MM.1S (cell line): ENCODE results near the gene GJA8.
"Not testable (repeated sequence)": the region's sequence is repeated elsewhere in the genome, so short reads cannot be mapped to it uniquely, and the experiment has no call there.

Experiments
- DNase-seq: peaks from one replicate; pipeline ENCODE4 v3.0.0-alpha.2; 2015
- H2AFZ ChIP-seq: fragments of 300-600 bp; sonication (generic); 2 replicates; pipeline ENCODE4 v1.6.0; 2016; ENCODE audit warnings: antibody characterized with exemption, low read length
- H3F3A ChIP-seq: fragments of 300-600 bp; sonication (generic); 2 replicates; pipeline ENCODE4 v1.6.1; 2016; ENCODE audit warnings: mild to moderate bottlenecking, antibody characterized with exemption, low read length, moderate library complexity, mixed read lengths; ENCODE audit not compliant: insufficient read depth
- H3K27ac ChIP-seq: fragments of 300-600 bp; sonication (generic); 2 replicates; pipeline ENCODE4 v1.5.1; 2016; ENCODE audit warnings: mild to moderate bottlenecking, low read length
- H3K27me3 ChIP-seq: fragments of 300-600 bp; sonication (generic); replicated peaks from 2 replicates; pipeline ENCODE4 v1.6.0; 2016; ENCODE audit warnings: low read length; ENCODE audit not compliant: insufficient read depth
- H3K36me3 ChIP-seq: fragments of 300-600 bp; sonication (generic); replicated peaks from 2 replicates; pipeline ENCODE4 v1.6.1; 2016; ENCODE audit warnings: mild to moderate bottlenecking, low read length, mixed read lengths; ENCODE audit not compliant: insufficient read depth
- H3K4me1 ChIP-seq: fragments of 300-600 bp; sonication (generic); 2 replicates; pipeline ENCODE4 v1.6.1; 2016; ENCODE audit warnings: low read length, mixed read lengths
- H3K4me2 ChIP-seq: fragments of 300-600 bp; sonication (generic); 2 replicates; pipeline ENCODE4 v1.6.0; 2016; ENCODE audit warnings: low read depth, low read length
- H3K4me3 ChIP-seq: fragments of 300-600 bp; sonication (generic); 2 replicates; pipeline ENCODE4 v1.5.1; 2016; ENCODE audit warnings: low read length, mixed read lengths
- H3K79me2 ChIP-seq: fragments of 300-600 bp; sonication (generic); 2 replicates; pipeline ENCODE4 v1.6.1; 2016; ENCODE audit warnings: mixed run types, low read length, mixed read lengths
- H3K9ac ChIP-seq: fragments of 300-600 bp; sonication (generic); 2 replicates; pipeline ENCODE4 v1.6.1; 2016; ENCODE audit warnings: low read length, mixed read lengths
- H3K9me2 ChIP-seq: fragments of 300-600 bp; sonication (generic); replicated peaks from 2 replicates; pipeline ENCODE4 v1.6.1; 2016; ENCODE audit warnings: mild to moderate bottlenecking, low read length, mixed read lengths; ENCODE audit not compliant: insufficient read depth
- H3K9me3 ChIP-seq: fragments of 300-600 bp; sonication (generic); replicated peaks from 2 replicates; pipeline ENCODE4 v1.6.1; 2016; ENCODE audit warnings: mild to moderate bottlenecking, low read length, mixed read lengths; ENCODE audit not compliant: insufficient read depth
- H4K20me1 ChIP-seq: fragments of 300-600 bp; sonication (generic); 2 replicates; pipeline ENCODE4 v1.6.1; 2016; ENCODE audit warnings: mild to moderate bottlenecking, low read length, moderate library complexity, mixed read lengths; ENCODE audit not compliant: insufficient read depth
- EZH2 ChIP-seq: fragments of 300-600 bp; sonication (generic); optimal IDR thresholded peaks from 2 replicates; pipeline ENCODE3; 2017; ENCODE audit warnings: low read depth, mild to moderate bottlenecking, antibody characterized with exemption, low read length, mixed read lengths
- EZH2phosphoT487 ChIP-seq: fragments of 300-600 bp; sonication (generic); IDR thresholded peaks from 2 replicates; pipeline ENCODE4 v1.6.1; 2018; ENCODE audit warnings: antibody characterized with exemption, low read length
- TF ChIP-seq, protein P1 (sequence below): fragments of 300-600 bp; sonication (generic); IDR thresholded peaks from 2 replicates; pipeline ENCODE4 v1.5.1; 2016; ENCODE audit warnings: antibody characterized with exemption, low read length, mixed read lengths

The GJA8 gene

DNA sequence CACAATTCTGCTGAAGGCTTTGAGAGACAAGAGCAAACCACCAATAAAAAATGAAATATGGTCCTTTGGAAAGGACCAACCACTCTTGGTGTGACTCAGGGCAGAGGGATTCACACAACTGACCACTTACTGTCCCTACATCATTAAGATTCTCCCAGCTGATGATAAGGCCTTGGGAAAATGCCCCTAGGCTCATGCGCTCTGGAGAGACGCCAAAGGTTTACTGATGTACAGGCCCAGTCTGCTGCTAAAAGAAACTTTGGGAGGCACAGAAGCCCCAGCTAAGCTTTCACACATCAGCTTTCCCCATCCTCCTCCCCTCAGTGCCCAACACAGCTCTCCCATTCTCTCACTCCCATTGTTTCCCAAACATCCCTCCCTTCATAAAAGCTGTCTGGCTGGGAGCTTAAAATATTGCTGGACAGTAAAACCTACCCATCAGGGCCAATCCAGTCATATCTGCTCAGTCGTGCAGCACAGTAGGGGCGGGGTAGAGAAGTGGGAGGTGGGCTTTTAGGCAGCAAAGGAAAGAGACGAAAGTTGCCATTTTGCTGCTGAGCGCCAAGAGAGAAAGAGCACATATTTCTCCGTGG lies at the start of gene GJA8:
GJA8 (plus strand) TSS at position 543 of the 593 bp plus-strand sequence. CDS start 5,161 bp downstream, outside the sequence.
- Histone ChIP-seq H2AFZ (no peak within 1 kb of the TSS), H3K9me3 (no peaks in the 10 kb centered on the region), H3K79me2 (no peaks in the 10 kb centered on the region), H3K27ac (no peak within 1 kb of the TSS), H3F3A (no peaks in the 10 kb centered on the region), H3K4me1 (no peaks in the 10 kb centered on the region), H4K20me1 (no peaks in the 10 kb centered on the region), H3K9ac (no peak within 1 kb of the TSS), H3K9me2 (no peaks in the 10 kb centered on the region), H3K36me3 (no peaks in the 10 kb centered on the region), H3K4me3 (no peak within 1 kb of the TSS), H3K27me3 (no peaks in the 10 kb centered on the region), H3K4me2 (no peak within 1 kb of the TSS)
- TF ChIP-seq EZH2phosphoT487 (no peak), EZH2 (no peak)
- TF ChIP-seq, protein P1, sequence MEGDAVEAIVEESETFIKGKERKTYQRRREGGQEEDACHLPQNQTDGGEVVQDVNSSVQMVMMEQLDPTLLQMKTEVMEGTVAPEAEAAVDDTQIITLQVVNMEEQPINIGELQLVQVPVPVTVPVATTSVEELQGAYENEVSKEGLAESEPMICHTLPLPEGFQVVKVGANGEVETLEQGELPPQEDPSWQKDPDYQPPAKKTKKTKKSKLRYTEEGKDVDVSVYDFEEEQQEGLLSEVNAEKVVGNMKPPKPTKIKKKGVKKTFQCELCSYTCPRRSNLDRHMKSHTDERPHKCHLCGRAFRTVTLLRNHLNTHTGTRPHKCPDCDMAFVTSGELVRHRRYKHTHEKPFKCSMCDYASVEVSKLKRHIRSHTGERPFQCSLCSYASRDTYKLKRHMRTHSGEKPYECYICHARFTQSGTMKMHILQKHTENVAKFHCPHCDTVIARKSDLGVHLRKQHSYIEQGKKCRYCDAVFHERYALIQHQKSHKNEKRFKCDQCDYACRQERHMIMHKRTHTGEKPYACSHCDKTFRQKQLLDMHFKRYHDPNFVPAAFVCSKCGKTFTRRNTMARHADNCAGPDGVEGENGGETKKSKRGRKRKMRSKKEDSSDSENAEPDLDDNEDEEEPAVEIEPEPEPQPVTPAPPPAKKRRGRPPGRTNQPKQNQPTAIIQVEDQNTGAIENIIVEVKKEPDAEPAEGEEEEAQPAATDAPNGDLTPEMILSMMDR = no peak
- DNase-seq = no peak

DNA sequence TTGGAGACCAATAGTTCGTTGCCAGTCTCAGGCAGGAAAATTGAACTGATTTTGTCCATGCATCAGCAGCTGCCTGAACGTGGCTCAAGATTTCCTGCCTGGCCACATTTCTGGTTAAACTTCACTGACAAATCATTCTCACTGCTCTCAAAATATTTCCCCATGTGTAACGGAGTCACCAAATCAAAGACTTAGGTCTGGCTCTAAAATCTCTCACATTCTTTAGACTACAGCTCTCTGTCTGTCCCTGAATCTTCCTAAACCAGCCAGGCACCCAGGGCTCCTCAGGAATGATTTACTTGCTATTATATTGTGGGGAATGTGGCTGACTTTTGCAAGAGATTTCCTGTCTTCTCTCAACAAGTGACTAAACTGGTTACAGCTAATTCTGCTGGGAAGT lies 49.2 kb upstream of the GJA8 start:
- Histone ChIP-seq H3K27me3 (no peaks in the 10 kb centered on the region), H3K4me1 (no peaks in the 10 kb centered on the region), H3K9me2 (no peaks in the 10 kb centered on the region), H3K36me3 (no peaks in the 10 kb centered on the region), H3K9ac (no peak overlapping the region), H3K9me3 (no peaks in the 10 kb centered on the region), H3K4me2 (no peak overlapping the region), H3F3A (no peaks in the 10 kb centered on the region), H3K79me2 (no peaks in the 10 kb centered on the region), H3K27ac (no peak overlapping the region), H2AFZ (no peak overlapping the region), H4K20me1 (no peaks in the 10 kb centered on the region), H3K4me3 (no peak overlapping the region)
- TF ChIP-seq, protein P1 = no peak
- no peak for TF ChIP-seq EZH2
- no peak for TF ChIP-seq EZH2phosphoT487
- no peak for DNase-seq

DNA sequence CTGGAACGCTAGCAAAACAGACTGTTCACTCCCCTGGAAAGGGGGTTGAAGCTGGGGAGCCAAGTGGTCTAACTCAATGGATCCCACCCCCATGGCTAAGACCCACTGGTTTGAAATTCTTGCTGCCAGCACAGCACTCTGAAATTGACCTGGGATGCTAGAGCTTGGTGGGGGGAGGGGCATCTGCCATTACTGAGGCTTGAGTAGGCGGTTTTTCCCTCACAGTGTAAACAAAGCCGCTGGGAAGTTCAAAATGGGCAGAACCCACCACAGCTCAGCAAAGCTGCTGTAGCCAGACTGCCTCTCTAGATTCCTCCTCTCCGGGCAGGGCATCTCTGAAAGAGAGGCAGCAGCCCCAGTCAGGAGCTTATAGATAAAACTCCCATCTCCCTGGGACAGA lies 47.6 kb upstream of the GJA8 start:
- not testable (repeated sequence) for DNase-seq, H3K4me3 ChIP-seq, H3K36me3 ChIP-seq, H3K79me2 ChIP-seq, H3K4me1 ChIP-seq, H3K9ac ChIP-seq, H3K4me2 ChIP-seq, H4K20me1 ChIP-seq, H3K9me2 ChIP-seq, H3F3A ChIP-seq, H3K27ac ChIP-seq, H2AFZ ChIP-seq, H3K27me3 ChIP-seq, H3K9me3 ChIP-seq

DNA sequence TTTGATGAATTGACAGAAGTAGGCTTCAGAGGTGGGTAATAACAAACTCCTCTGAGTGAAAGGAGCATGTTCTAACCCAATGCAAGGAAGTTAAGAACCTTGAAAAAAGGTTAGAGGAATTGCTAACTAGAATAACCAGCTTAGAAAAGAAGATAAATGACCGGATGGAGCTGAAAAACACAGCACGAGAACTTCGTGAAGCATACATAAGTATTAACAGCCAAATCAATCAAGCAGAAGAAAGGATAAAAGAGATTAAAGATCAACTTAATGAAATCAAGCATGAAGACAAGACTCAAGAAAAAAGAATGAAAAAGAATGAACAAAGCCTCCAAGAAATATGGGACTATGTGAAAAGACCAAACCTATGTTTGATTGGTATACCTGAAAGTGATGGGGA lies 46.6 kb upstream of the GJA8 start:
- H3K9ac ChIP-seq, H3K9me3 ChIP-seq, H2AFZ ChIP-seq, H3K79me2 ChIP-seq, H3K36me3 ChIP-seq, H3K4me1 ChIP-seq, H3K4me2 ChIP-seq, H3F3A ChIP-seq, H4K20me1 ChIP-seq, H3K27ac ChIP-seq, H3K4me3 ChIP-seq, H3K27me3 ChIP-seq, H3K9me2 ChIP-seq, DNase-seq: not testable (repeated sequence)

GRCh38 chr1:147867204-147867603 lies 35.4 kb upstream of the GJA8 start:
- H3K79me2 ChIP-seq, H3K27me3 ChIP-seq, DNase-seq, H4K20me1 ChIP-seq, H2AFZ ChIP-seq, H3K4me1 ChIP-seq, H3K9ac ChIP-seq, H3K9me3 ChIP-seq, H3F3A ChIP-seq, H3K9me2 ChIP-seq, H3K36me3 ChIP-seq, H3K27ac ChIP-seq, H3K4me3 ChIP-seq, H3K4me2 ChIP-seq: not testable (repeated sequence)
